ENCODE measurements around the gene P2RX3.

DNA sequence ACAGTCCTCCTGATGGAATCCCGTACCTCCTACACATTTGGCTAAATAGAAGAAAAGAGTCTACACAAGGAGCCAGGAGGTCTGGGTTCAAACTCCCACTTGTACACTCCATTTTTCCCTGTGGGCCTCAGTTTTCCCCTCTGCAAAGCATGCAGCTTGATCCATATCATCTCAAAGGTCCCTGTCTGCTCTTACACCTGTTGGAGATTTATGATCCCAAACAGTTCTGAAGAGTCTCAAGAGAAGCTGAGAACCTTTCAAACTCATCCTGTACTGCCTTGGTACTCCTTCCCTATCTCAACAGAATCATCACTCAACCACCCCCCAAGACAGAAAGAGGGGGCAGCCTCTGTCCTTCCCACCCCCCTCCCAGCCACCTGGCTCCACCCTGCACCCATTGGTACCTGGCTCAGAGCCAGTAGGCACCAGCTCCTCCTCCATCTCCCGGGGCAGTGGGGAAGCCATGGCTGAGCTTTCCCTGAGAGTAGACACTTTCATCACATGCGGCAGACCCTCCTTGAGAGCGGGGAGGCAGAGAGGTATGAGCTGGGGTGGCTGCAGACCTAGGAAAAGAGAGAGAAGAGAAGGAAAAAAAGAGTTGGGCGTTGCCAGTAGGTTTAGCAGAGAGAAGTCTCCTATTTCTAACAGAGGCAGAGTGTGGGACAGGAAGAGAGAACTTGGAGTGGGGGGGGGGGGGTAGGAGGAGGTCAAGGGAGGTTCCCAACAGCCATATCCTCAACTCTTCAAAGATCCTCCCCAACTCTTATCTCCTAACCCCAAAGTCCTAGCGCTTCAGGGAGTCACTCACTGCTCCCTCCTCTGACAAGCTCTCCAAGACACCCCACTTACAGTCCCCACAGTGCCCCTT is 16.5 kb upstream of the P2RX3 start:
- TF ChIP-seq, protein P1, sequence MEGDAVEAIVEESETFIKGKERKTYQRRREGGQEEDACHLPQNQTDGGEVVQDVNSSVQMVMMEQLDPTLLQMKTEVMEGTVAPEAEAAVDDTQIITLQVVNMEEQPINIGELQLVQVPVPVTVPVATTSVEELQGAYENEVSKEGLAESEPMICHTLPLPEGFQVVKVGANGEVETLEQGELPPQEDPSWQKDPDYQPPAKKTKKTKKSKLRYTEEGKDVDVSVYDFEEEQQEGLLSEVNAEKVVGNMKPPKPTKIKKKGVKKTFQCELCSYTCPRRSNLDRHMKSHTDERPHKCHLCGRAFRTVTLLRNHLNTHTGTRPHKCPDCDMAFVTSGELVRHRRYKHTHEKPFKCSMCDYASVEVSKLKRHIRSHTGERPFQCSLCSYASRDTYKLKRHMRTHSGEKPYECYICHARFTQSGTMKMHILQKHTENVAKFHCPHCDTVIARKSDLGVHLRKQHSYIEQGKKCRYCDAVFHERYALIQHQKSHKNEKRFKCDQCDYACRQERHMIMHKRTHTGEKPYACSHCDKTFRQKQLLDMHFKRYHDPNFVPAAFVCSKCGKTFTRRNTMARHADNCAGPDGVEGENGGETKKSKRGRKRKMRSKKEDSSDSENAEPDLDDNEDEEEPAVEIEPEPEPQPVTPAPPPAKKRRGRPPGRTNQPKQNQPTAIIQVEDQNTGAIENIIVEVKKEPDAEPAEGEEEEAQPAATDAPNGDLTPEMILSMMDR (IDR thresholded peaks at IDR 0.05; ENCODE audit: borderline replicate concordance, extremely low read depth, low read length, poor library complexity, severe bottlenecking), result no peak
- no peak for TF ChIP-seq EZH2 (IDR thresholded peaks at IDR 0.05; ENCODE audit: borderline replicate concordance, low read depth, low read length, severe bottlenecking)
